SK-N-SH (cell line): ENCODE measurements around the gene ENDOV. TPM values are rescaled to one million over a fixed set of nuclear protein-coding genes. Genes with fewer than 3 reads are reported as not detected.

ENCODE experiments used
- CTCF ChIA-PET: fragments of 300-600, 350-600 bp; formaldehyde crosslinking; extraction: SDS; loops from one replicate; lab custom pipeline; 2021; lab: Yijun Ruan, JAX
- POLR2A ChIA-PET: fragments of 350-600 bp; sonication (Branson Sonifier 250); formaldehyde crosslinking; extraction: SDS; loops from one replicate; lab custom pipeline; 2020; ENCODE audit warnings: antibody characterized with exemption, inconsistent platforms; lab: Yijun Ruan, JAX
- DNase-seq: peaks from one replicate; pipeline ENCODE4 v3.0.0; 2012
- H2AFZ ChIP-seq: fragments of 200-600 bp; sonication (generic); 2 replicates; pipeline ENCODE4 v1.8.1; 2016; ENCODE audit warnings: antibody characterized with exemption, mild to moderate bottlenecking, low read depth
- H3F3A ChIP-seq: fragments of 200-600 bp; sonication (generic); replicated peaks from 2 replicates; pipeline ENCODE3; 2016; ENCODE audit warnings: antibody characterized with exemption, mild to moderate bottlenecking; ENCODE audit not compliant: insufficient read depth
- H3K27ac ChIP-seq, 2 experiments: fragments of 200-500 bp in 1 of 2; fragments of 200-600 bp in 1 of 2; sonication (Bioruptor generic) in 1 of 2; sonication (generic), shearing (Covaris generic) in 1 of 2; 2 replicates each; pipeline versions ENCODE4 v1.5.1 to v1.6.1; 2014 to 2016; ENCODE audit warnings: low read depth in 2 of 2, inconsistent platforms in 1 of 2, low read length in 1 of 2, mild to moderate bottlenecking in 1 of 2, mixed read lengths in 1 of 2
- H3K27me3 ChIP-seq: fragments of 200-600 bp; sonication (generic), shearing (Covaris generic); 2 replicates; pipeline ENCODE4 v1.6.1; 2016; ENCODE audit warnings: mixed run types; ENCODE audit not compliant: insufficient read depth
- H3K36me3 ChIP-seq, 2 experiments: fragments of 200-500 bp in 1 of 2; fragments of 200-600 bp in 1 of 2; sonication (Bioruptor generic) in 1 of 2; sonication (generic) in 1 of 2; replicated peaks in 1 of 2; 2 replicates each; pipeline versions ENCODE3 to v1.5.1; 2014 to 2016; ENCODE audit warnings: low read length in 1 of 2, mild to moderate bottlenecking in 1 of 2; ENCODE audit not compliant: insufficient read depth in 2 of 2, control insufficient read depth in 1 of 2
- H3K4me1 ChIP-seq, 2 experiments: fragments of 200-500 bp in 1 of 2; fragments of 200-600 bp in 1 of 2; sonication (Bioruptor generic) in 1 of 2; sonication (generic), shearing (Covaris generic) in 1 of 2; 2 replicates each; pipeline versions ENCODE4 v1.5.1 to v1.6.1; 2014 to 2016; ENCODE audit warnings: low read depth in 1 of 2, low read length in 1 of 2, mixed run types in 1 of 2; ENCODE audit not compliant: insufficient read depth in 2 of 2, control insufficient read depth in 1 of 2
- H3K4me2 ChIP-seq: fragments of 200-600 bp; sonication (generic), shearing (Covaris generic); 2 replicates; pipeline ENCODE4 v1.6.1; 2017; ENCODE audit warnings: mixed run types
- H3K4me3 ChIP-seq, 2 experiments: fragments of 200-500 bp in 1 of 2; fragments of 200-600 bp in 1 of 2; sonication (Bioruptor generic) in 1 of 2; sonication (generic), shearing (Covaris generic) in 1 of 2; 2 replicates each; pipeline versions ENCODE4 v1.5.1 to v1.8.1; 2014 to 2016; ENCODE audit warnings: low read depth in 2 of 2, inconsistent platforms in 1 of 2, low read length in 1 of 2, mild to moderate bottlenecking in 1 of 2, mixed read lengths in 1 of 2, moderate library complexity in 1 of 2
- H3K79me2 ChIP-seq: fragments of 200-600 bp; sonication (generic); 2 replicates; pipeline ENCODE4 v1.8.1; 2017; ENCODE audit warnings: mild to moderate bottlenecking; ENCODE audit not compliant: insufficient read depth
- H3K9ac ChIP-seq: fragments of 200-600 bp; sonication (generic); 2 replicates; pipeline ENCODE4 v1.6.1; 2017; ENCODE audit warnings: mixed run types
- H3K9me2 ChIP-seq: fragments of 200-600 bp; sonication (generic); 2 replicates; pipeline ENCODE4 v1.6.1; 2017; ENCODE audit warnings: mixed run types
- H3K9me3 ChIP-seq: fragments of 200-600 bp; sonication (generic); 2 replicates; pipeline ENCODE4 v1.6.1; 2017; ENCODE audit warnings: mixed run types, mild to moderate bottlenecking, moderate library complexity
- H4K20me1 ChIP-seq: fragments of 200-600 bp; sonication (generic); 2 replicates; pipeline ENCODE4 v1.6.1; 2017; ENCODE audit warnings: mild to moderate bottlenecking, mixed run types; ENCODE audit not compliant: insufficient read depth
- CHD2 ChIP-seq: fragments of 150-350 bp; IDR thresholded peaks from 2 replicates; pipeline ENCODE4 v1.6.1; 2018; ENCODE audit warnings: low read length; ENCODE audit not compliant: partially characterized antibody
- ELF1 ChIP-seq: IDR thresholded peaks from 2 replicates; pipeline ENCODE4 v1.4.0; 2012
- EP300 ChIP-seq, 2 experiments: IDR thresholded peaks; 2 replicates each; pipeline versions ENCODE4 v1.4.0 to v1.6.1; 2012; ENCODE audit warnings: borderline replicate concordance in 1 of 2, low read depth in 1 of 2, low read length in 1 of 2
- FOXJ3 ChIP-seq: sonication (generic); formaldehyde crosslinking; IDR thresholded peaks from 2 replicates; pipeline ENCODE4 v1.5.1; 2020; ENCODE audit warnings: mild to moderate bottlenecking, missing genetic modification reagents
- JUND ChIP-seq: IDR thresholded peaks from 2 replicates; pipeline ENCODE4 v1.4.0; 2012
- MAX ChIP-seq: IDR thresholded peaks from 2 replicates; pipeline ENCODE4 v1.4.0; 2012; ENCODE audit warnings: low read depth
- NRF1 ChIP-seq: IDR thresholded peaks from 2 replicates; pipeline ENCODE4 v1.6.1; 2012; ENCODE audit warnings: low read depth, mild to moderate bottlenecking, low read length
- PBX3 ChIP-seq: IDR thresholded peaks from 2 replicates; pipeline ENCODE4; 2012
- POLR2AphosphoS5 ChIP-seq: IDR thresholded peaks from 2 replicates; pipeline ENCODE4 v1.6.1; 2012; ENCODE audit warnings: low read depth, low read length
- SIN3A ChIP-seq: IDR thresholded peaks from 2 replicates; pipeline ENCODE4 v1.6.1; 2012; ENCODE audit warnings: low read depth, mild to moderate bottlenecking, low read length, moderate library complexity, borderline replicate concordance
- SMC3 ChIP-seq: IDR thresholded peaks from 2 replicates; pipeline ENCODE4 v1.6.1; 2012; ENCODE audit warnings: low read depth, low read length, improper control_type of control experiment
- TAF1 ChIP-seq: IDR thresholded peaks from 2 replicates; pipeline ENCODE4 v1.6.1; 2012; ENCODE audit warnings: low read depth, mild to moderate bottlenecking, low read length, moderate library complexity, borderline replicate concordance
- TCF12 ChIP-seq: IDR thresholded peaks from 2 replicates; pipeline ENCODE4 v1.4.0; 2012
- USF1 ChIP-seq: IDR thresholded peaks from 2 replicates; pipeline ENCODE4 v1.4.0; 2012; ENCODE audit warnings: low read depth, borderline replicate concordance
- WGBS: methylation state at CpG from one replicate; pipeline ENCODE4 v1.1.6; 2017; ENCODE audit warnings: low lambda C conversion rate; 5-methylcytosine and 5-hydroxymethylcytosine counted together
- polyA plus RNA-seq, 3 experiments: library from polyadenylated mRNA; depleted of rRNA; stranded (reverse); fragments of >200 nt; gene quantifications; 2 replicates each; pipeline ENCODE4 v1.2.3, GENCODE V29; 2012

The ENDOV gene
- polyA plus RNA-seq, 1 of the 3 experiments (the other 2 are of a cell fraction) = 83.6 TPM

- TF ChIP-seq FOXJ3 (no peak), NRF1 (no peak), POLR2AphosphoS5 (no peak)
Measured at GRCh38 chr17:80451104-80451775, 36.3 kb downstream of the ENDOV start (continued).

- CTCF ChIA-PET = interaction anchor here (0.5 to 3.6 kb wide), 6 partner anchors 25 to 716 kb away, joined by 3 to 12 read pairs (median 4); no protein-coding TSS in a partner anchor
- Histone ChIP-seq H3K9me2 (no peaks in the 10 kb centered on the region), H2AFZ (no peak overlapping the region), H3K27ac (peak overlapping the region in 1 of 2 experiments; percentile 1; a peak in 1 of 4 replicates), H3K9me3 (no peaks in the 10 kb centered on the region), H3K4me2 (no peak overlapping the region), H3K36me3 (no peaks in the 10 kb centered on the region), H3K4me3 (no peak overlapping the region), H3K79me2 (peaks cover 6% of the 10 kb centered on the region; the same call in 1 of the 2 replicates), H4K20me1 (no peaks in the 10 kb centered on the region), H3K27me3 (no peaks in the 10 kb centered on the region), H3K9ac (no peak overlapping the region), H3F3A (peaks cover 5% of the 10 kb centered on the region), H3K4me1 (peaks cover 0 to 34% of the 10 kb centered on the region in 2 experiments; a peak in 1 of 4 replicates)
- no peak for DNase-seq
- WGBS = 86% methylated on average over 4 of the region's 14 CpGs
- TF ChIP-seq TCF12 = no peak
- TF ChIP-seq SMC3 = no peak
- POLR2A ChIA-PET = no interaction called here
Measured at GRCh38 chr17:80452173-80452915, 37.4 kb downstream of the ENDOV start.

GRCh38 chr17:80453126-80453997, 38.4 kb downstream of the ENDOV start:
- CTCF ChIA-PET = interaction anchor here (0.7 to 3.6 kb wide), 6 partner anchors 9 to 134 kb away, joined by 3 to 12 read pairs (median 5); no protein-coding TSS in a partner anchor
- no peak overlapping the region for H2AFZ ChIP-seq
- TF ChIP-seq CHD2 (no peak), TAF1 (no peak), ELF1 (no peak), EP300 (IDR thresholded peaks at IDR 0.05; ENCODE audit: borderline replicate concordance in 1 of 2, low read depth in 1 of 2, low read length in 1 of 2) (no peak; a peak in 1 of 4 replicates), SIN3A (0 out of 2 replicates have a peak, but pooled peaks have one; percentile 18), USF1 (no peak), JUND (no peak), PBX3 (peak; percentile 79), MAX (no peak), TCF12 (peak; percentile 55)
- TF ChIP-seq, all 33 proteins: peak for 3
- H3K4me2 ChIP-seq = peak overlapping the region; percentile 100
- H4K20me1 ChIP-seq = no peaks in the 10 kb centered on the region
- no peaks in the 10 kb centered on the region for H3K9me3 ChIP-seq
- peaks cover 5% of the 10 kb centered on the region for H3F3A ChIP-seq
- no peak overlapping the region for H3K9ac ChIP-seq
- no peaks in the 10 kb centered on the region for H3K27me3 ChIP-seq
- H3K27ac ChIP-seq = peak overlapping the region in 1 of 2 experiments; percentile 97; a peak in 1 of 4 replicates
- POLR2A ChIA-PET = interaction anchor here (0.6 to 2.5 kb wide), 8 partner anchors 9 to 516 kb away, joined by 3 to 24 read pairs (median 6); partner anchors contain the start of gene NPTX1
- H3K36me3 ChIP-seq = no peaks in the 10 kb centered on the region
- no peaks in the 10 kb centered on the region for H3K9me2 ChIP-seq
- WGBS = 79% methylated on average over 18 of the region's 19 CpGs
- H3K4me1 ChIP-seq = peaks cover 0 to 34% of the 10 kb centered on the region in 2 experiments; a peak in 1 of 4 replicates
- H3K4me3 ChIP-seq = peak overlapping the region; percentile 71 to 78
- H3K79me2 ChIP-seq = peaks cover 6% of the 10 kb centered on the region; the same call in 1 of the 2 replicates
- DNase-seq = peak; percentile 53
